NT2/D1 (cell line): Measurements from ENCODE around the gene PEPD.

Experiments
- DNase-seq: peaks from one replicate; pipeline ENCODE4 v3.0.0-alpha.2; 2011; ENCODE audit warnings: low read depth, low spot score
- H3K27me3 ChIP-seq: 2 replicates; pipeline ENCODE4 v1.6.0; 2011; ENCODE audit warnings: mild to moderate bottlenecking; ENCODE audit not compliant: insufficient read length, insufficient read depth
- H3K36me3 ChIP-seq: 2 replicates; pipeline ENCODE4 v1.6.1; 2011; ENCODE audit warnings: mild to moderate bottlenecking, low read length, mixed read lengths; ENCODE audit not compliant: insufficient read depth, insufficient read length
- H3K4me1 ChIP-seq: 2 replicates; pipeline ENCODE4 v1.5.1; 2011; ENCODE audit not compliant: insufficient read depth, insufficient read length
- H3K4me3 ChIP-seq: 2 replicates; pipeline ENCODE4 v1.5.1; 2011; ENCODE audit warnings: low read depth; ENCODE audit not compliant: insufficient read length
- H3K9ac ChIP-seq: 2 replicates; pipeline ENCODE4 v1.6.0; 2011; ENCODE audit warnings: low read depth; ENCODE audit not compliant: insufficient read length
- H3K9me3 ChIP-seq: 2 replicates; pipeline ENCODE4 v1.5.1; 2011; ENCODE audit warnings: mild to moderate bottlenecking, low read length; ENCODE audit not compliant: insufficient read depth
- SUZ12 ChIP-seq: IDR thresholded peaks from 2 replicates; pipeline ENCODE4 v1.6.1; 2011; ENCODE audit not compliant: insufficient read length, insufficient read depth; ENCODE audit errors: extremely low read depth
- YY1 ChIP-seq: IDR thresholded peaks from 2 replicates; pipeline ENCODE4 v1.6.1; 2011; ENCODE audit not compliant: insufficient read length, insufficient read depth
- ZNF274 ChIP-seq: IDR thresholded peaks from 2 replicates; pipeline ENCODE4 v1.6.1; 2011; ENCODE audit warnings: mild to moderate bottlenecking, low read depth, low read length

Gene PEPD

GRCh38 chr19:33528404-33528803 lies 6.8 kb upstream of the PEPD start:
- Histone ChIP-seq H3K27me3 (no peaks in the 10 kb centered on the region), H3K4me3 (no peak overlapping the region), H3K36me3 (no peaks in the 10 kb centered on the region), H3K4me1 (peaks cover 6% of the 10 kb centered on the region), H3K9me3 (no peaks in the 10 kb centered on the region), H3K9ac (no peak overlapping the region)
- DNase-seq, result no peak
- no peak for TF ChIP-seq SUZ12
- TF ChIP-seq ZNF274, result no peak
- TF ChIP-seq YY1, result no peak

- Histone ChIP-seq H3K4me1 (peaks cover 4% of the 10 kb centered on the region), H3K27me3 (no peaks in the 10 kb centered on the region), H3K9ac (no peak overlapping the region), H3K9me3 (no peaks in the 10 kb centered on the region), H3K36me3 (no peaks in the 10 kb centered on the region), H3K4me3 (no peak overlapping the region)
- DNase-seq, result no peak
- TF ChIP-seq ZNF274, result no peak
These were observed 5.5 kb upstream of the PEPD start for GRCh38 chr19:33527125-33527524.

GRCh38 chr19:33524024-33524664 lies 2.6 kb upstream of the PEPD start:
- Histone ChIP-seq H3K9me3 (no peaks in the 10 kb centered on the region), H3K4me3 (no peak overlapping the region)
- no peak for DNase-seq

GRCh38 chr19:33523167-33523566 lies 1.6 kb upstream of the PEPD start:
- Histone ChIP-seq H3K27me3 (no peaks in the 10 kb centered on the region), H3K9ac (no peak overlapping the region), H3K4me1 (peaks cover 2% of the 10 kb centered on the region), H3K36me3 (no peaks in the 10 kb centered on the region), H3K9me3 (no peaks in the 10 kb centered on the region), H3K4me3 (no peak overlapping the region)
- no peak for DNase-seq
- TF ChIP-seq ZNF274 (no peak), SUZ12 (no peak), YY1 (no peak)

More at GRCh38 chr19:33524024-33524664, 2.6 kb upstream of the PEPD start:
- no peaks in the 10 kb centered on the region for H3K36me3 ChIP-seq
- no peak overlapping the region for H3K9ac ChIP-seq
- H3K4me1 ChIP-seq, result peaks cover 2% of the 10 kb centered on the region
- TF ChIP-seq ZNF274, result no peak
- H3K27me3 ChIP-seq, result no peaks in the 10 kb centered on the region

GRCh38 chr19:33522371-33522662 lies 726 bp upstream of the PEPD start:
- Histone ChIP-seq H3K27me3 (no peaks in the 10 kb centered on the region), H3K9me3 (no peaks in the 10 kb centered on the region), H3K4me3 (peak overlapping the region; percentile 54), H3K4me1 (peaks cover 2% of the 10 kb centered on the region), H3K9ac (peak overlapping the region; percentile 74), H3K36me3 (no peaks in the 10 kb centered on the region)
- TF ChIP-seq YY1, result no peak
- no peak for TF ChIP-seq SUZ12
- no peak for DNase-seq

- H3K36me3 ChIP-seq, result no peaks in the 10 kb centered on the region
- peaks cover 2% of the 10 kb centered on the region for H3K4me1 ChIP-seq
- H3K4me3 ChIP-seq, result peak overlapping the region; percentile 86
- no peak for DNase-seq
- H3K9me3 ChIP-seq, result no peaks in the 10 kb centered on the region
- peak overlapping the region; percentile 82 for H3K9ac ChIP-seq
- H3K27me3 ChIP-seq, result no peaks in the 10 kb centered on the region
- TF ChIP-seq YY1 (no peak), SUZ12 (no peak), ZNF274 (no peak)
These were observed 629 bp downstream of the PEPD start for GRCh38 chr19:33520844-33521479.

- no peaks in the 10 kb centered on the region for H3K27me3 ChIP-seq
- no peaks in the 10 kb centered on the region for H3K9me3 ChIP-seq
- H3K4me3 ChIP-seq, result no peak overlapping the region
- no peaks in the 10 kb centered on the region for H3K36me3 ChIP-seq
- peaks cover 2% of the 10 kb centered on the region for H3K4me1 ChIP-seq
- no peak for TF ChIP-seq ZNF274
- TF ChIP-seq YY1, result no peak
- TF ChIP-seq SUZ12, result no peak
- peak overlapping the region; percentile 21 for H3K9ac ChIP-seq
- DNase-seq, result no peak
These were observed 1.4 kb downstream of the PEPD start for GRCh38 chr19:33520048-33520643.

- Histone ChIP-seq H3K9ac (no peak overlapping the region), H3K4me1 (peaks cover 2% of the 10 kb centered on the region), H3K36me3 (no peaks in the 10 kb centered on the region), H3K4me3 (no peak overlapping the region), H3K27me3 (no peaks in the 10 kb centered on the region), H3K9me3 (no peaks in the 10 kb centered on the region)
- TF ChIP-seq ZNF274 (no peak), SUZ12 (no peak), YY1 (no peak)
- DNase-seq, result no peak
These were observed 2.2 kb downstream of the PEPD start for GRCh38 chr19:33519416-33519815.
